ENCODE results near the gene PBOV1.

The PBOV1 gene

GRCh38 chr6:138246650-138247440 is 28.6 kb upstream of the PBOV1 start:
- H3K27ac ChIP-seq = no peak overlapping the region
- TF ChIP-seq, protein P1, sequence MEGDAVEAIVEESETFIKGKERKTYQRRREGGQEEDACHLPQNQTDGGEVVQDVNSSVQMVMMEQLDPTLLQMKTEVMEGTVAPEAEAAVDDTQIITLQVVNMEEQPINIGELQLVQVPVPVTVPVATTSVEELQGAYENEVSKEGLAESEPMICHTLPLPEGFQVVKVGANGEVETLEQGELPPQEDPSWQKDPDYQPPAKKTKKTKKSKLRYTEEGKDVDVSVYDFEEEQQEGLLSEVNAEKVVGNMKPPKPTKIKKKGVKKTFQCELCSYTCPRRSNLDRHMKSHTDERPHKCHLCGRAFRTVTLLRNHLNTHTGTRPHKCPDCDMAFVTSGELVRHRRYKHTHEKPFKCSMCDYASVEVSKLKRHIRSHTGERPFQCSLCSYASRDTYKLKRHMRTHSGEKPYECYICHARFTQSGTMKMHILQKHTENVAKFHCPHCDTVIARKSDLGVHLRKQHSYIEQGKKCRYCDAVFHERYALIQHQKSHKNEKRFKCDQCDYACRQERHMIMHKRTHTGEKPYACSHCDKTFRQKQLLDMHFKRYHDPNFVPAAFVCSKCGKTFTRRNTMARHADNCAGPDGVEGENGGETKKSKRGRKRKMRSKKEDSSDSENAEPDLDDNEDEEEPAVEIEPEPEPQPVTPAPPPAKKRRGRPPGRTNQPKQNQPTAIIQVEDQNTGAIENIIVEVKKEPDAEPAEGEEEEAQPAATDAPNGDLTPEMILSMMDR (conservative IDR thresholded peaks at IDR 0.05) = no peak

DNA sequence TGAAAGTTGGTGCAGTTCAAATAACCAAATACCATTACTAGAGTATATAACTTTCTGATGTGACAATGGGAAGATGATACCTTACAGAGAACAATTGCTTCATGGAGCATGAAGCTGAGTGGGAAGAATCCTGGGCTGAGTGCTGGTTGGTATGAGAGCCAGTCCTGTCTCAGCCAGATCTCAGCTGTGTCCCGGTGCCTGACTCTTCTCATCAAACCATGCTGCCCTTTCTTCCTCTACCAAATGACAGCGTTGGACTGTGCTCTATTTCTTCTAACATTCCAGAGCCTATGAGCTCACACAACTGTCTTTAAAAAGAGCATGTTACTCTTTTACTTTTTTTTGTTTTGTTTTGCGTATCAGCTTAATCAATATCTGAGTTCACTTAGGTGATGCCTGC is 27.5 kb upstream of the PBOV1 start:
- TF ChIP-seq, protein P1 (conservative IDR thresholded peaks at IDR 0.05) = no peak

GRCh38 chr6:138242987-138243592 is 24.8 kb upstream of the PBOV1 start:
- TF ChIP-seq, protein P1 (conservative IDR thresholded peaks at IDR 0.05) = no peak

More for the DNA sequence above, 27.5 kb upstream of the PBOV1 start:
- H3K27ac ChIP-seq = no peak overlapping the region

DNA sequence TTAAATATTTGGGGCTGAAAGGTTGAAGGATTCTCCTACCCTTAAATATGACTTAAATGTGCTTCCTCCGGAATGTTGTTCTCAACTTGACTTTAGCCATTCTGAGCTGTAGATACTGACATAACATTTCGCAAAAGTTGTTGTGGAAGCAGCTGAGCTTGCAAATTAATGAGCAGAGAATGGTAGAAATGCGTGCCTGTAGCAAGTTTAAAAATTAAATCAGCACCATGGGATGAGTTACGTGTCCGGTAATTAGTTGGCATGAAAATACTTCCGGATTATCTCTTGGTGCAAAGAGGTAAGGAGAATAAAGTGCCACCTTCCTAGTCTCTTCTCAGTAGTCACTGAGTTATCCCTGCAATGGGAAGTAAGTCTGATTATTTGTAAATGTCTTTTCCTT is 23.6 kb upstream of the PBOV1 start:
- TF ChIP-seq, protein P1 (conservative IDR thresholded peaks at IDR 0.05) = no peak
- H3K27ac ChIP-seq = peak overlapping the region; percentile 98

More at GRCh38 chr6:138242987-138243592, 24.8 kb upstream of the PBOV1 start:
- H3K27ac ChIP-seq = peak overlapping the region; percentile 98

- TF ChIP-seq, protein P1 (conservative IDR thresholded peaks at IDR 0.05) = no peak
- H3K27ac ChIP-seq = peak overlapping the region; percentile 98
Measured at GRCh38 chr6:138241381-138241780, 23.1 kb upstream of the PBOV1 start.

DNA sequence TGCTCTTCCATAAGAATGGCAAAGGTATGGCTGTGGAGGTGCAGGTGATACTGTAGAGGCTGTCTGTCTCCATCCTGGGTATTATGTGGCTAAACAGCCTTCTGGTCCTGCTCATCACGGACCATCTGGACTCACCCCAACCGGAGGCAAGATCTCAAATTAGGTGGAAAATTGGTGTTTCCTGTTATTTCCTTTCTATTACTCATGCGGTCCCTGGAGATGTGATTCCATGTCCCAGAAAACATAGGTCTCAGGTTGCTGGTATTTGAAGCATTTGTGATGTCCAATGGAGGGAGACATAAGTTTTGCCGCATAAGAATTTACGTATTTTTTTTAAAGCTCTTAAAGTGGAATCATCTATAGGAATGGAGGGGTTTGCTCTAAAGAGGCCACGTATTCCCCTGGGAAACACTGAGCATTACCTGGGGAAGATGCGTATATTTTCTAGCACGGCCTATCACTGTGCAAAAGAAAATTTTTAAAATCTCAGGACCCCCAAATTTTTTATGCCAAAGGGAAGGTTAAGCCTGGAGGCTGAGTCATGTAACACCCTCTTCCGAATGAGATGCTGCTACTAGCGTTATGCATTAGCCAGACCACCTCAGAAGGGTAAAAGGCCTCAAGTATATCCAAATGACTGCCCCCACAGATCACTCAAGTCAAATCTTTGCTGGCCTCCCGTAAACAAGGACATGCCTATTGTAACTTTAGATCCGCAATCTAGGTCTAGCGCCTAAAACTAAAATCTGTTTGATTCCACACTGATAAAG is 22.4 kb upstream of the PBOV1 start:
- TF ChIP-seq, protein P1 (conservative IDR thresholded peaks at IDR 0.05) = no peak
- peak overlapping the region; percentile 98 for H3K27ac ChIP-seq

GRCh38 chr6:138239774-138240173 is 21.5 kb upstream of the PBOV1 start:
- TF ChIP-seq, protein P1 (conservative IDR thresholded peaks at IDR 0.05) = no peak

More at GRCh38 chr6:138239774-138240173, 21.5 kb upstream of the PBOV1 start:
- peak overlapping the region; percentile 98 for H3K27ac ChIP-seq

Measured in VCaP (cell line).